Measurements from ENCODE around the gene PLB1.

Gene PLB1

DNA sequence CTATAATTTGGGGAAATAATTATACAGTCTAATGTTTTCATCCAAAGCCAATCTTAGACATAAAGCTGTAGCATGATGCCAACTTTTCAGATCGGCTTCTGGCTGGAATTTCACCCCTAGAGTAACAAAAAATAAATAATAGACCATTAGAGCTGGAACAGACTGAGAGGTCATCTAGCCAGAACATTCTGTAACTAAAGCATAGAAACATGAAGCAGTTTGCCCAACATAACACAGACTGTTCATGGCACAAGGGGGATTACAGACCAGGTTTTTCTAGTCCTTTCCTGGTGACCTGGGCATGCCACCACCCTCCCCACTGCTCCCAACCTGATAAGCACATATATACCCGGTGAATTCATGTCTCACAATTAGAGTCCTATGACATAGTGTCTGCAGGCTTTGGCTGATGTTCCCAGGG, 139.3 kb downstream of the PLB1 start:
- H3K27ac ChIP-seq (replicated peaks; ENCODE audit: low read length) = no peak overlapping the region
- H2BK15ac ChIP-seq (ENCODE audit: low read length) = no peak overlapping the region
- H3K79me1 ChIP-seq (ENCODE audit: low read depth, low read length) = no peaks in the 10 kb centered on the region
- H2BK120ac ChIP-seq (ENCODE audit: low read depth, low read length) = no peak overlapping the region
- H3K4me1 ChIP-seq (ENCODE audit: control insufficient read depth in 2 of 2, insufficient read depth in 1 of 2, low read depth in 1 of 2, low read length in 2 of 2) = peaks cover 9 to 16% of the 10 kb centered on the region in 2 donors
- H3K36me3 ChIP-seq (replicated peaks in 1 of 2; ENCODE audit: control insufficient read depth in 2 of 2, insufficient read depth in 2 of 2, low read length in 2 of 2) = no peaks in the 10 kb centered on the region
- no peak overlapping the region for H4K8ac ChIP-seq (ENCODE audit: low read depth, low read length)
- no peak for DNase-seq (ENCODE audit: low spot score)
- no peak overlapping the region for H2AFZ ChIP-seq (ENCODE audit: low read length)
- no peak overlapping the region for H3K9ac ChIP-seq (ENCODE audit: low read depth, low read length, poor library complexity)
- H3K23ac ChIP-seq (ENCODE audit: low read depth, low read length, poor library complexity) = no peak overlapping the region
- H3K4me2 ChIP-seq (ENCODE audit: insufficient read depth, low read length, poor library complexity, severe bottlenecking) = no peak overlapping the region
- H2BK12ac ChIP-seq (ENCODE audit: low read length) = no peak overlapping the region
- no peak overlapping the region for H3K14ac ChIP-seq (ENCODE audit: low read length)
- no peaks in the 10 kb centered on the region for H3K9me3 ChIP-seq (replicated peaks in 1 of 2; ENCODE audit: control insufficient read depth in 2 of 2, insufficient read depth in 1 of 2, low read depth in 1 of 2, low read length in 2 of 2)
- WGBS, 2 donors (ENCODE audit: extremely low coverage in 2 of 2, insufficient read length in 2 of 2, insufficient replicate concordance in 1 of 2) = no CpG with 5 or more reads among the region's 2 CpGs
- H4K91ac ChIP-seq (ENCODE audit: low read depth, low read length, poor library complexity) = no peak overlapping the region
- H2AK5ac ChIP-seq (ENCODE audit: low read depth, low read length) = no peak overlapping the region
- H2BK5ac ChIP-seq (ENCODE audit: low read length) = no peak overlapping the region
- no peak overlapping the region for H3K4ac ChIP-seq (ENCODE audit: low read length)
- no peaks in the 10 kb centered on the region for H3K27me3 ChIP-seq (ENCODE audit: control insufficient read depth in 3 of 3, insufficient read depth in 3 of 3, low read depth in 1 of 3, low read length in 3 of 3)
- H3K4me3 ChIP-seq (ENCODE audit: low read length in 2 of 2) = no peak overlapping the region
- H3K18ac ChIP-seq (ENCODE audit: low read length) = no peak overlapping the region

DNA sequence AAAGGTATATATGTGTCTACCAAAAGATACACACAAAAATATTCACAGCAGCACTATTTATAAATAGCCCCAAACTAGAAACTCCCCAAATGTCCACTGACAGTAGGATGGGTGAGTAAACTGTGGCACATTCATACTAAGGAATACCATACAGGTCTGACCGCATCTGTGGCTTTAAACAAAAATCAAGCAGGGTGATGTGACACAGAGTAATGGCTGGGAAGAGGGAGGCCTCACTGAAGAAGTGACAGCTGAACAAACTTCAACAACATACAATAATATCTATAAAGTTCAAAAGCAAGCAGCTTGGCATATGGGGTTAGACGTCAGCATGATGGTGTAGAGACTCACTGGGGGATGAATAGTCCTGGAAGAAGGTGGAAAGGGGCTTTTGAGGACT, 140.6 kb downstream of the PLB1 start:
- Histone ChIP-seq H2BK5ac (ENCODE audit: low read length) (no peak overlapping the region), H3K9ac (ENCODE audit: low read depth, low read length, poor library complexity) (no peak overlapping the region), H3K4me1 (ENCODE audit: control insufficient read depth in 2 of 2, insufficient read depth in 1 of 2, low read depth in 1 of 2, low read length in 2 of 2) (peaks cover 8 to 16% of the 10 kb centered on the region in 2 donors), H4K8ac (ENCODE audit: low read depth, low read length) (no peak overlapping the region), H2BK15ac (ENCODE audit: low read length) (no peak overlapping the region), H4K91ac (ENCODE audit: low read depth, low read length, poor library complexity) (no peak overlapping the region), H3K4me3 (ENCODE audit: low read length in 2 of 2) (no peak overlapping the region), H3K27ac (replicated peaks; ENCODE audit: low read length) (no peak overlapping the region), H3K36me3 (replicated peaks in 1 of 2; ENCODE audit: control insufficient read depth in 2 of 2, insufficient read depth in 2 of 2, low read length in 2 of 2) (no peaks in the 10 kb centered on the region), H3K27me3 (ENCODE audit: control insufficient read depth in 3 of 3, insufficient read depth in 3 of 3, low read depth in 1 of 3, low read length in 3 of 3) (no peaks in the 10 kb centered on the region), H3K14ac (ENCODE audit: low read length) (no peak overlapping the region), H3K4me2 (ENCODE audit: insufficient read depth, low read length, poor library complexity, severe bottlenecking) (no peak overlapping the region), H3K4ac (ENCODE audit: low read length) (no peak overlapping the region), H2BK12ac (ENCODE audit: low read length) (no peak overlapping the region), H2AFZ (ENCODE audit: low read length) (no peak overlapping the region), H3K23ac (ENCODE audit: low read depth, low read length, poor library complexity) (no peak overlapping the region), H3K79me1 (ENCODE audit: low read depth, low read length) (no peaks in the 10 kb centered on the region), H2BK120ac (ENCODE audit: low read depth, low read length) (no peak overlapping the region), H3K9me3 (replicated peaks in 1 of 2; ENCODE audit: control insufficient read depth in 2 of 2, insufficient read depth in 1 of 2, low read depth in 1 of 2, low read length in 2 of 2) (no peaks in the 10 kb centered on the region), H3K18ac (ENCODE audit: low read length) (no peak overlapping the region), H2AK5ac (ENCODE audit: low read depth, low read length) (no peak overlapping the region)
- no CpG with 5 or more reads among the region's 2 CpGs for WGBS, 2 donors (ENCODE audit: extremely low coverage in 2 of 2, insufficient read length in 2 of 2, insufficient replicate concordance in 1 of 2)
- no peak for DNase-seq (ENCODE audit: low spot score)

DNA sequence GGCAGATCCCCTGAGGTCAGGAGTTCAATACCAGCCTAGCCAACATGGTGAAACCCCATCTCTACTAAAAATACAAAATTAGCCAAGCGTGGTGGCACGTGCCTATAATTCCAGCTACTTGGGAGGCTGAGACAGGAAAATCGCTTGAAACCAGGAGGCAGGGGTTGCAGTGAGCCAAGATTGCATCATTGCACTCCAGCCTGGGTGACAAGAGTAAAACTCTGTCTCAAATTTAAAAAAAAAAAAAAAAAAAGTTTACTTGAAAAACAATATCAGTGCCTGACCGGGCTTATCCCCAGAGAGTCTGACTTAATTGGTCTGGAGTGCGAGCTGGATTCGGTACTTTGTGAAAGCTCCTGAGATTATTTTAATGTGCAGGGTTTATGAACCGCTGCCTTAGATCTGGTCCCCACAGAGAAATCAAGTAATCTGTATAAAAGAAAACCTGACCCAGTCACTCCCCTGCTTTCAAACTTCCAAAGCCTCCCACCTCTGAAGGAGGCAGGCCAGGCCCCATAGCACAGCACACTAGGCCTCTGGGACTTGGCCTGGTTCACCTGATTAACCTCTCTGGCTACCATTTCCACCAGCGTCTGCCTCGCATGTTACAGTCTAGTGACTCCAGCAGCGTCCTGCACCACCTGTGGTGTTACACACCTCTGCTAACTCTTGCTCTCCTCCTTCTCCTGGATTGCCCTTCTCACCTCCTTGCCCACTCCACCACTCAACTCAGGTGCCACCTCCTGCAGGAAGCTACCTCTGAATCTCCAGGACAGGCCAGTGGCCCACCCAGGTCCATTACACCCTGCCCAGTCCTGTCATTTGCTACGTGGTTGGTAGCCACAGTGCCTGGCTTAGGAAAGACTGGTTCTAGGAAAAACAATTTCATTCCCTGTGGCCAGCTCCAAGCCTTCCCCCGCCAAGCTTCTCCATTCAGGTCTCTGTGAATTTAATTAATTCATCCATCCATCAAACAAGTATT, 141.5 kb downstream of the PLB1 start:
- Histone ChIP-seq H3K9ac (ENCODE audit: low read depth, low read length, poor library complexity) (no peak overlapping the region), H2AFZ (ENCODE audit: low read length) (no peak overlapping the region), H4K91ac (ENCODE audit: low read depth, low read length, poor library complexity) (no peak overlapping the region), H2AK5ac (ENCODE audit: low read depth, low read length) (peak overlapping the region; percentile 21), H2BK120ac (ENCODE audit: low read depth, low read length) (no peak overlapping the region), H2BK12ac (ENCODE audit: low read length) (peak overlapping the region; percentile 52), H3K14ac (ENCODE audit: low read length) (no peak overlapping the region), H4K8ac (ENCODE audit: low read depth, low read length) (no peak overlapping the region), H3K4me2 (ENCODE audit: insufficient read depth, low read length, poor library complexity, severe bottlenecking) (no peak overlapping the region), H3K4me1 (ENCODE audit: control insufficient read depth in 2 of 2, insufficient read depth in 1 of 2, low read depth in 1 of 2, low read length in 2 of 2) (peaks cover 8 to 16% of the 10 kb centered on the region in 2 donors), H3K4me3 (ENCODE audit: low read length in 2 of 2) (no peak overlapping the region), H2BK15ac (ENCODE audit: low read length) (peak overlapping the region; percentile 76), H3K79me1 (ENCODE audit: low read depth, low read length) (no peaks in the 10 kb centered on the region), H3K27ac (replicated peaks; ENCODE audit: low read length) (no peak overlapping the region), H3K23ac (ENCODE audit: low read depth, low read length, poor library complexity) (no peak overlapping the region), H3K4ac (ENCODE audit: low read length) (no peak overlapping the region), H2BK5ac (ENCODE audit: low read length) (peak overlapping the region; percentile 25), H3K27me3 (ENCODE audit: control insufficient read depth in 3 of 3, insufficient read depth in 3 of 3, low read depth in 1 of 3, low read length in 3 of 3) (no peaks in the 10 kb centered on the region), H3K9me3 (replicated peaks in 1 of 2; ENCODE audit: control insufficient read depth in 2 of 2, insufficient read depth in 1 of 2, low read depth in 1 of 2, low read length in 2 of 2) (no peaks in the 10 kb centered on the region), H3K36me3 (replicated peaks in 1 of 2; ENCODE audit: control insufficient read depth in 2 of 2, insufficient read depth in 2 of 2, low read length in 2 of 2) (no peaks in the 10 kb centered on the region), H3K18ac (ENCODE audit: low read length) (peak overlapping the region; percentile 58)
- WGBS, 2 donors (ENCODE audit: extremely low coverage in 2 of 2, insufficient read length in 2 of 2, insufficient replicate concordance in 1 of 2) = no CpG with 5 or more reads among the region's 12 CpGs
- no peak for DNase-seq (ENCODE audit: low spot score)

DNA sequence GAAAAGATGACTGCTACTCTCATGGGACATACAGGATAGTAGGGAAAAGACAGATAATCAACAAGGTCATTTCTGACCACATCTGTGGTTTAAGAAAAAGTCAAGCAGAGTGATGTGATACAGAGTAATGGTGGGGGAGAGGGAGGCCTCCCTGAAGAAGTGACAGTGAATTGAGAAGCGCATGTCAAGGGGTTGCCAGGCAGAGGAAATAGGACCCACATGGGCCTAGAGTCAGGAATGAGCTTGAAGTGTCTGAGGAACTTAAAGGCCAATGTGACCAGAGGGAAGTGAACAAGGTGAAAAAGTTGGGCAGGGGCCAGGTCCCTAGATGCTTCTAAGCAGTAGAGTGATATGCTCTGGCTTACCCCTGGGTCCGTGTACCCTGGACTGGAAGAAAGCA, 142.2 kb downstream of the PLB1 start:
- no CpG with 5 or more reads among the region's 2 CpGs for WGBS, 2 donors (ENCODE audit: extremely low coverage in 2 of 2, insufficient read length in 2 of 2, insufficient replicate concordance in 1 of 2)
- Histone ChIP-seq H3K14ac (ENCODE audit: low read length) (no peak overlapping the region), H3K18ac (ENCODE audit: low read length) (no peak overlapping the region), H2AK5ac (ENCODE audit: low read depth, low read length) (peak overlapping the region; percentile 33), H3K27ac (replicated peaks; ENCODE audit: low read length) (no peak overlapping the region), H3K36me3 (replicated peaks in 1 of 2; ENCODE audit: control insufficient read depth in 2 of 2, insufficient read depth in 2 of 2, low read length in 2 of 2) (no peaks in the 10 kb centered on the region), H2BK15ac (ENCODE audit: low read length) (peak overlapping the region; percentile 22), H2BK120ac (ENCODE audit: low read depth, low read length) (no peak overlapping the region), H3K23ac (ENCODE audit: low read depth, low read length, poor library complexity) (no peak overlapping the region), H2AFZ (ENCODE audit: low read length) (no peak overlapping the region), H2BK12ac (ENCODE audit: low read length) (no peak overlapping the region), H3K4me3 (ENCODE audit: low read length in 2 of 2) (no peak overlapping the region), H4K8ac (ENCODE audit: low read depth, low read length) (no peak overlapping the region), H3K4me1 (ENCODE audit: control insufficient read depth in 2 of 2, insufficient read depth in 1 of 2, low read depth in 1 of 2, low read length in 2 of 2) (peaks cover 9 to 16% of the 10 kb centered on the region in 2 donors), H3K4ac (ENCODE audit: low read length) (no peak overlapping the region), H3K4me2 (ENCODE audit: insufficient read depth, low read length, poor library complexity, severe bottlenecking) (no peak overlapping the region), H3K27me3 (ENCODE audit: control insufficient read depth in 3 of 3, insufficient read depth in 3 of 3, low read depth in 1 of 3, low read length in 3 of 3) (no peaks in the 10 kb centered on the region), H3K9ac (ENCODE audit: low read depth, low read length, poor library complexity) (no peak overlapping the region), H3K79me1 (ENCODE audit: low read depth, low read length) (no peaks in the 10 kb centered on the region), H4K91ac (ENCODE audit: low read depth, low read length, poor library complexity) (no peak overlapping the region), H2BK5ac (ENCODE audit: low read length) (peak overlapping the region; percentile 25), H3K9me3 (replicated peaks in 1 of 2; ENCODE audit: control insufficient read depth in 2 of 2, insufficient read depth in 1 of 2, low read depth in 1 of 2, low read length in 2 of 2) (no peaks in the 10 kb centered on the region)
- no peak for DNase-seq (ENCODE audit: low spot score)
